Keratinocyte (primary cell): ENCODE measurements around the gene SNRPA1. TPM values are rescaled to one million over a fixed set of nuclear protein-coding genes. Genes with fewer than 3 reads are reported as not detected.

Experiments used
- DNase-seq: peaks from one replicate; pipeline ENCODE4 v3.0.0-alpha.2; 2011; ENCODE audit warnings: low read depth, missing footprints, low spot score
- FAIRE-seq: peaks from 2 replicates; lab custom pipeline; 2011; peaks lifted over from hg19 to GRCh38; lab: Jason Lieb, UNC
- H2AFZ ChIP-seq: 2 replicates; pipeline ENCODE4 v1.6.0; 2012; ENCODE audit warnings: low read length, control low read depth, inconsistent platforms; ENCODE audit not compliant: control insufficient read depth
- H3K27ac ChIP-seq: 2 replicates; pipeline ENCODE4 v1.5.1; 2011; ENCODE audit warnings: low read length; ENCODE audit not compliant: control insufficient read depth, insufficient read depth
- H3K27me3 ChIP-seq: 3 replicates; pipeline ENCODE4 v1.6.0; 2011; ENCODE audit warnings: low read length; ENCODE audit not compliant: control insufficient read depth, insufficient read depth; ENCODE audit errors: extremely low read depth
- H3K36me3 ChIP-seq, 2 experiments: 2 replicates in 1 of 2; 3 replicates in 1 of 2; pipeline ENCODE4 v1.5.1; 2011; ENCODE audit warnings: low read length in 2 of 2, mild to moderate bottlenecking in 1 of 2; ENCODE audit not compliant: control insufficient read depth in 2 of 2, insufficient read depth in 2 of 2; ENCODE audit errors: extremely low read depth in 1 of 2
- H3K4me1 ChIP-seq: 3 replicates; pipeline ENCODE4 v1.5.1; 2011; ENCODE audit warnings: low read length; ENCODE audit not compliant: control insufficient read depth, insufficient read depth; ENCODE audit errors: extremely low read depth
- H3K4me2 ChIP-seq: 3 replicates; pipeline ENCODE4 v1.6.0; 2011; ENCODE audit warnings: low read depth, low read length; ENCODE audit not compliant: control insufficient read depth, insufficient read depth; ENCODE audit errors: extremely low read depth
- H3K4me3 ChIP-seq, 3 experiments: fragments of 200-600 bp in 1 of 3; sonication (generic) in 1 of 3; 2 replicates in 2 of 3; 3 replicates in 1 of 3; pipeline ENCODE4 v1.5.1; 2011 to 2016; ENCODE audit warnings: low read length in 3 of 3, mild to moderate bottlenecking in 3 of 3, control low read depth in 2 of 3, inconsistent platforms in 1 of 3, low read depth in 1 of 3, mixed read lengths in 1 of 3, mixed run types in 1 of 3, moderate library complexity in 1 of 3; ENCODE audit not compliant: control insufficient read depth in 2 of 3, insufficient read depth in 2 of 3; ENCODE audit errors: extremely low read depth in 1 of 3
- H3K79me2 ChIP-seq: 2 replicates; pipeline ENCODE4 v1.6.0; 2012; ENCODE audit warnings: low read length; ENCODE audit not compliant: control insufficient read depth, insufficient read depth
- H3K9ac ChIP-seq: 3 replicates; pipeline ENCODE4 v1.6.0; 2011; ENCODE audit warnings: low read length; ENCODE audit not compliant: control insufficient read depth, insufficient read depth; ENCODE audit errors: extremely low read depth
- H3K9me1 ChIP-seq: 3 replicates; pipeline ENCODE4 v1.6.0; 2011; ENCODE audit warnings: low read length; ENCODE audit not compliant: control insufficient read depth, insufficient read depth; ENCODE audit errors: extremely low read depth
- H3K9me3 ChIP-seq: 2 replicates; pipeline ENCODE4 v1.5.1; 2012; ENCODE audit warnings: low read depth, low read length; ENCODE audit not compliant: control insufficient read depth
- H4K20me1 ChIP-seq: 3 replicates; pipeline ENCODE4 v1.6.0; 2011; ENCODE audit warnings: low read length; ENCODE audit not compliant: control insufficient read depth, insufficient read depth; ENCODE audit errors: extremely low read depth
- EZH2 ChIP-seq: IDR thresholded peaks from one replicate; pipeline ENCODE4 v1.6.1; 2012; ENCODE audit warnings: inconsistent platforms, mild to moderate bottlenecking, low read length, moderate library complexity
- dilution Hi-C: fragments of 300-500 bp; cut with MboI; formaldehyde crosslinking; loops from one replicate; pipeline ENCODE4 v1.7.0; 2020; ENCODE audit warnings: low sequenced_read_pairs; ENCODE audit not compliant: extremely low pct_ligation_motif_present
- polyA plus RNA-seq, 5 experiments: library from polyadenylated mRNA; depleted of rRNA in 3 of 5; stranded (reverse) in 3 of 5; stranded (forward) in 1 of 5; unstranded in 1 of 5; fragments of >200 nt; gene quantifications; 1 replicate in 1 of 5; 2 replicates in 3 of 5; 3 replicates in 1 of 5; pipeline versions ENCODE4 v1.2.1 to v1.2.3, GENCODE V29; 2011 to 2012; ENCODE audit warnings: missing spikeins in 2 of 5, low read depth in 1 of 5, low replicate concordance in 1 of 5
- TF ChIP-seq, protein P1 (sequence below), 3 experiments: IDR thresholded peaks in 1 of 3; conservative IDR thresholded peaks in 1 of 3; optimal IDR thresholded peaks in 1 of 3; 2 replicates in 2 of 3; 3 replicates in 1 of 3; pipeline versions ENCODE3 to v1.5.1; 2011; ENCODE audit warnings: low read length in 3 of 3, mild to moderate bottlenecking in 3 of 3, moderate library complexity in 2 of 3, control low read depth in 1 of 3, inconsistent platforms in 1 of 3; ENCODE audit not compliant: insufficient read depth in 2 of 3; ENCODE audit errors: extremely low read depth in 1 of 3

The SNRPA1 gene
- polyA plus RNA-seq, 1 donor (not counting 4 experiments of a cell fraction or from before 2014, with no cell fraction given): 106 TPM

- H3K4me3 ChIP-seq: no peak overlapping the region
- H4K20me1 ChIP-seq: peaks cover 8% of the 10 kb centered on the region
- H3K4me1 ChIP-seq: peaks cover 2% of the 10 kb centered on the region
- H3K9me3 ChIP-seq: no peaks in the 10 kb centered on the region
- H3K27me3 ChIP-seq: no peaks in the 10 kb centered on the region
- H3K79me2 ChIP-seq: peaks cover 31% of the 10 kb centered on the region
- FAIRE-seq (no peak), DNase-seq (no peak)
- no peak overlapping the region for H2AFZ ChIP-seq
- peaks cover 29 to 57% of the 10 kb centered on the region in 2 experiments for H3K36me3 ChIP-seq
- TF ChIP-seq, protein P1, sequence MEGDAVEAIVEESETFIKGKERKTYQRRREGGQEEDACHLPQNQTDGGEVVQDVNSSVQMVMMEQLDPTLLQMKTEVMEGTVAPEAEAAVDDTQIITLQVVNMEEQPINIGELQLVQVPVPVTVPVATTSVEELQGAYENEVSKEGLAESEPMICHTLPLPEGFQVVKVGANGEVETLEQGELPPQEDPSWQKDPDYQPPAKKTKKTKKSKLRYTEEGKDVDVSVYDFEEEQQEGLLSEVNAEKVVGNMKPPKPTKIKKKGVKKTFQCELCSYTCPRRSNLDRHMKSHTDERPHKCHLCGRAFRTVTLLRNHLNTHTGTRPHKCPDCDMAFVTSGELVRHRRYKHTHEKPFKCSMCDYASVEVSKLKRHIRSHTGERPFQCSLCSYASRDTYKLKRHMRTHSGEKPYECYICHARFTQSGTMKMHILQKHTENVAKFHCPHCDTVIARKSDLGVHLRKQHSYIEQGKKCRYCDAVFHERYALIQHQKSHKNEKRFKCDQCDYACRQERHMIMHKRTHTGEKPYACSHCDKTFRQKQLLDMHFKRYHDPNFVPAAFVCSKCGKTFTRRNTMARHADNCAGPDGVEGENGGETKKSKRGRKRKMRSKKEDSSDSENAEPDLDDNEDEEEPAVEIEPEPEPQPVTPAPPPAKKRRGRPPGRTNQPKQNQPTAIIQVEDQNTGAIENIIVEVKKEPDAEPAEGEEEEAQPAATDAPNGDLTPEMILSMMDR (optimal IDR thresholded peaks at IDR 0.05 in 1 of 3, IDR thresholded peaks at IDR 0.05 in 1 of 3, conservative IDR thresholded peaks at IDR 0.05 in 1 of 3; ENCODE audit: extremely low read depth in 1 of 3, insufficient read depth in 2 of 3, low read length in 3 of 3): no peak
- no peak for TF ChIP-seq EZH2
- no peak overlapping the region for H3K27ac ChIP-seq
- no peak overlapping the region for H3K9ac ChIP-seq
- dilution Hi-C loops: no loop called here
- H3K4me2 ChIP-seq: no peak overlapping the region
- no peaks in the 10 kb centered on the region for H3K9me1 ChIP-seq
Measured at GRCh38 chr15:101272584-101272983, 22.5 kb downstream of the SNRPA1 start.

- dilution Hi-C loops: no loop called here
- H3K36me3 ChIP-seq: peaks cover 27 to 49% of the 10 kb centered on the region in 2 experiments
- H4K20me1 ChIP-seq: peaks cover 8% of the 10 kb centered on the region
Measured at GRCh38 chr15:101269479-101270223, 25.4 kb downstream of the SNRPA1 start.

More at GRCh38 chr15:101269479-101270223, 25.4 kb downstream of the SNRPA1 start:
- Histone ChIP-seq H3K27ac (no peak overlapping the region), H3K4me3 (no peak overlapping the region), H3K4me1 (no peaks in the 10 kb centered on the region), H2AFZ (no peak overlapping the region), H3K9me1 (no peaks in the 10 kb centered on the region), H3K79me2 (peaks cover 8% of the 10 kb centered on the region), H3K4me2 (no peak overlapping the region), H3K9ac (no peak overlapping the region), H3K9me3 (no peaks in the 10 kb centered on the region), H3K27me3 (no peaks in the 10 kb centered on the region)
- TF ChIP-seq EZH2: no peak
- TF ChIP-seq, protein P1 (optimal IDR thresholded peaks at IDR 0.05 in 1 of 3, IDR thresholded peaks at IDR 0.05 in 1 of 3, conservative IDR thresholded peaks at IDR 0.05 in 1 of 3; ENCODE audit: extremely low read depth in 1 of 3, insufficient read depth in 2 of 3, low read length in 3 of 3): peak; percentile 61 to 67 (median 64)
- DNase-seq: no peak
- no peak for FAIRE-seq
